WERI-Rb-1 (cell line): ENCODE measurements around the gene SMAD4.

Experiments used
- DNase-seq: peaks from one replicate; pipeline ENCODE4 v3.0.0-alpha.2; 2020
- H3K27ac ChIP-seq: fragments of 250-450 bp; sonication (Bioruptor Pico); 2 replicates; pipeline ENCODE4 v1.5.1; 2020; ENCODE audit warnings: mild to moderate bottlenecking, moderate library complexity
- H3K27me3 ChIP-seq: fragments of 250-450 bp; sonication (Bioruptor Pico); 2 replicates; pipeline ENCODE4 v1.5.1; 2021; ENCODE audit warnings: mild to moderate bottlenecking, low read depth, moderate library complexity; ENCODE audit not compliant: insufficient read depth, severe bottlenecking
- H3K36me3 ChIP-seq: fragments of 250-450 bp; sonication (Bioruptor Pico); 2 replicates; pipeline ENCODE4 v1.5.1; 2020; ENCODE audit warnings: mild to moderate bottlenecking, moderate library complexity
- H3K4me3 ChIP-seq: 2 replicates; pipeline ENCODE4 v1.5.1; 2011; ENCODE audit warnings: low read depth, mild to moderate bottlenecking, control low read depth, low read length
- H3K9me3 ChIP-seq: fragments of 250-450 bp; sonication (Bioruptor Pico); 2 replicates; pipeline ENCODE4 v1.5.1; 2021; ENCODE audit warnings: mild to moderate bottlenecking, moderate library complexity; ENCODE audit not compliant: severe bottlenecking
- CTCF ChIP-seq: IDR thresholded peaks from 2 replicates; pipeline ENCODE4 v1.5.1; 2011; ENCODE audit warnings: low read depth, mild to moderate bottlenecking, control low read depth, inconsistent platforms, low read length

SMAD4 gene

DNA sequence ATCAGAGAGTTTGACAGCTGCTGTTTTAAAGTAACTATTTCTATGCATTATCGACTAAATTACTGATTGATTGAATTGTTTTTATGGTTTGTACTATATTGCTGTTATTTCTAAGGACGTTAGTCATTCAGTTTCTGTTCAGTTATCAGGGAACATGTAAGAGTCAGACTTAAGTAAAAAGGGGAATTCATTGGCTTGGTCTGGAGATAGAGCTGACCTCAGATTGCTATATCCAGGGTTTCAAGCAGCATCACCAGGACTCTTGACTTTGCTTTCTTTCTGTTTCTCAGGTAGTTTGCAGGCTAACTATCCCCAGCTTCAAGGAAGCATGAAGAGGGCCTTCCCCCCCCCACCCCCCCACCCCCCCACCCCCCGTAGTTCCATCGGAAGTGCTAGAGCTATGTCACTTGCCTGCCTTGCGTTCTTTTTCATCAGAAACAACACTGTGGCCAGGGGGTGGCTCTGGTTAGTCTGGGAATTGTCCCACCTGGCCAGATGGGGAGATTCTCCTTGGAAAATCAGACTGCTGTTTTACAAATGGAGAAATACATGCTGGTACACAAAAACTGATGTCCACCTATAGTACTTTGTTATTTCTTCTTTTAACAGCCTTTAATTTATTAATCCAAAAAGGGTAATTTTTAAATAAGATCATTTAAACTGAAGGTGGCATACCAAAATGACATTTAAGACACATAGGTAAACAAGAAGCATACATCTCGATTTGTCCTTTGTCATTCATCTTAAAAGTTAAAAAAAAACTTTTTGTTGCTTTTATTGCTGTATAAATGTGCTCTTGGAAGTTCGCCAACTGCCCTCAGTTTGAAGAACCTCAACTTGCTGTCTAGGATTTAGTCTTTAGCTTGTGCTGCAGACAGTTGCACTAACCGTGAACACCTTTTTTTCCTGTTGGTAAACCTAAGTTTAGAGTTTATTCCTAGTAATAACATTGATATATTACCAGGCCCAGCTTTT lies 9.4 kb downstream of the SMAD4 start:
- H3K9me3 ChIP-seq: no peaks in the 10 kb centered on the region
- H3K36me3 ChIP-seq: peaks cover 16% of the 10 kb centered on the region
- no peak for DNase-seq
- no peak for TF ChIP-seq CTCF
- no peak overlapping the region for H3K4me3 ChIP-seq
- H3K27me3 ChIP-seq: no peaks in the 10 kb centered on the region
- H3K27ac ChIP-seq: no peak overlapping the region

- no peak overlapping the region for H3K27ac ChIP-seq
- peaks cover under 1% of the 10 kb centered on the region for H3K36me3 ChIP-seq
- no peak overlapping the region for H3K4me3 ChIP-seq
- no peak for DNase-seq
- TF ChIP-seq CTCF: no peak
- no peaks in the 10 kb centered on the region for H3K9me3 ChIP-seq
- no peaks in the 10 kb centered on the region for H3K27me3 ChIP-seq
Observed at GRCh38 chr18:51041677-51042352, 11.8 kb downstream of the SMAD4 start.

DNA sequence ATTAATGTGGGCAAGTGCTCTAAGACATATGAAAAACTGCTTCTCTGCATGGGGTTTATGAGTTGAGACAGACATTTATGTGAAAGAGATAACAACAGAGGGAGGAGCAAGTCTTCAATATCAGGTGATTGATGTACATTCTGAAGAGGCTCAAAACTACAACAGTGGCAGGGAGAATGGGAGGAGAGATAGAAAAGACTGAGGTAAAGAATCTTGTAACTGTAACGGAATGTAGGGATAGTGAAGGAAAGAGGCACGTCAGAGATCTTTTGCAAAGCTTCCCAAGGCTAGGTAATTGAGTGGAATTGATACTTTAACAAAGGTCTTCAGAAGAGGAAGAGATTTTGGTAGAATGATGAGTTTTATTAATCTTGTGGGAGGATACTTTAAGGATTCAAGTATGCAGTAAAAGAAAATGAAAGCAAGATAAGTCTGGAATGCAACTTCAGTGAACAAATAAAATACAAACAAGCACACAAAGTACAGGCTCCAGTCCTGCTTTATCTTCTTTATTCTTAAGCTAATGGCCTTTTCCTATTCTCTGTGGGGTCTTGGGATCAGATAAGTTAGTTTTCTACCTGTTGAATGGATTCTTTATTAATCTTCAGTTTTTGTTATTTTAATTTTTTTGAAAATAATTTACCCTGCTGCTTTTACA lies 15.0 kb downstream of the SMAD4 start:
- H3K4me3 ChIP-seq: no peak overlapping the region
- H3K9me3 ChIP-seq: no peaks in the 10 kb centered on the region
- DNase-seq: no peak
- H3K36me3 ChIP-seq: peaks cover 27% of the 10 kb centered on the region
- H3K27ac ChIP-seq: no peak overlapping the region
- no peaks in the 10 kb centered on the region for H3K27me3 ChIP-seq
- TF ChIP-seq CTCF: no peak

DNA sequence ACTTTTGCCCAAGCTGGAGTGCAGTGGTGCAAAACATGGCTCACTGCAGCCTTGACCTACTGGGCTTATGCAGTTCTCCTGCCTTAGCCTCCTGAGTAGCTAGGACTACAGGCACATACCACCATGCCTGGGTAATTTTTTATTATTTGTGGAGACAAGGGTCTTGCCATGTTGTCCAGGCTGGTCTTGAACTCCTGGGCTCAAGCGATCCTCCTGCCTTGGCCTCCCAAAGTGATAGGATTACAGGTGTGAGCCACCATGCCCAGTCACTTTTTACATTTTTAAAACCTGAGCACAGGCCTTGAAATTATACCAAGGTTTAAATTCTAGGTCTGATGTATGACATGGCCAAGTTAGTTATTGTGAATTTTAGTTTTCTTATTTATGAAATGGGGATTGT lies 18.2 kb downstream of the SMAD4 start:
- Histone ChIP-seq H3K27ac (no peak overlapping the region), H3K4me3 (no peak overlapping the region), H3K36me3 (peaks cover 49% of the 10 kb centered on the region), H3K9me3 (no peaks in the 10 kb centered on the region), H3K27me3 (no peaks in the 10 kb centered on the region)
- DNase-seq: no peak
- no peak for TF ChIP-seq CTCF

DNA sequence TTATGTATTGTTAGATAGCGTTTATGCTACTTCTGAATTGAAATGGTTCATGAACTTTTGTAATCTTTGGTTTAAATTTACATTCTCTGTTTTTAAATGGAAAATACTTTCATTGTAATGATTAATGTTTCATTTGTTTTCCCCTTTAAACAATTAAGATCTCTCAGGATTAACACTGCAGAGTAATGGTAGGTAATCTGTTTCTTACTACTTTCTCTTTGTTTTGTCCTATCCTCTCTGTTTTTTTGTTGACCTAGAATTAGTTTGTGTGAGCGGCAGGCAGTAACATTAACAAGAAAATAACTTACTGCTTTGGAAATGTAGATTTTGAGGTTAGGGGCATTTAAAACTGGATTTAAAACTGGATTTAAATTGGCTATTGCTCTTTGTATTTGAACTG lies 19.1 kb downstream of the SMAD4 start:
- Histone ChIP-seq H3K27ac (no peak overlapping the region), H3K27me3 (no peaks in the 10 kb centered on the region), H3K9me3 (no peaks in the 10 kb centered on the region), H3K4me3 (no peak overlapping the region), H3K36me3 (peaks cover 57% of the 10 kb centered on the region)
- no peak for TF ChIP-seq CTCF
- no peak for DNase-seq
